Natural killer cell (primary cell): ENCODE results near the gene TMBIM4. TPM values are rescaled to one million over a fixed set of nuclear protein-coding genes. Genes with fewer than 3 reads are reported as not detected.
"Not testable (repeated sequence)": the region's sequence is repeated elsewhere in the genome, so short reads cannot be mapped to it uniquely, and the experiment has no call there.

Experiments
- ATAC-seq, 3 donors: fragments of 150-1000 bp in 2 of 3; fragments of 200-7000 bp in 1 of 3; cut with Tn5 transposase; 1 replicate in 1 of 3; 2 replicates in 2 of 3; pipeline ENCODE4 v1.10.0; 2021; ENCODE audit warnings: mild to moderate bottlenecking in 2 of 3, moderate library complexity in 2 of 3
- DNase-seq, 2 donors: peaks; one replicate each; pipeline versions ENCODE4 v3.0.0 to v3.0.0-alpha.2; 2013 to 2021; ENCODE audit warnings: mixed read lengths in 1 of 2
- H3K27ac ChIP-seq: one replicate; pipeline ENCODE4 v1.5.1; 2013; ENCODE audit warnings: mild to moderate bottlenecking, low read length
- H3K27me3 ChIP-seq: one replicate; pipeline ENCODE4 v1.6.1; 2013; ENCODE audit warnings: low read length; ENCODE audit not compliant: control insufficient read depth, insufficient read depth
- H3K36me3 ChIP-seq: one replicate; pipeline ENCODE4 v1.6.1; 2013; ENCODE audit warnings: low read length; ENCODE audit not compliant: control insufficient read depth, insufficient read depth
- H3K4me1 ChIP-seq: one replicate; pipeline ENCODE4 v1.6.1; 2013; ENCODE audit warnings: low read length; ENCODE audit not compliant: control insufficient read depth, insufficient read depth
- H3K4me3 ChIP-seq: one replicate; pipeline ENCODE4 v1.5.1; 2013; ENCODE audit warnings: low read length
- H3K9me3 ChIP-seq: one replicate; pipeline ENCODE4 v1.6.1; 2013; ENCODE audit warnings: low read length; ENCODE audit not compliant: control insufficient read depth, insufficient read depth
- H3K27ac Mint-ChIP-seq, 2 donors: one replicate each; pipeline ENCODE4 v1.8.0; 2022; ENCODE audit warnings: mild to moderate bottlenecking in 2 of 2, mixed read lengths in 2 of 2, moderate library complexity in 1 of 2
- H3K27me3 Mint-ChIP-seq, 2 donors: one replicate each; pipeline ENCODE4 v1.8.0; 2022; ENCODE audit warnings: low read depth in 2 of 2, mixed read lengths in 2 of 2
- H3K36me3 Mint-ChIP-seq: one replicate; pipeline ENCODE4 v1.8.0; 2022; ENCODE audit warnings: mixed read lengths
- H3K4me1 Mint-ChIP-seq, 2 donors: one replicate each; pipeline ENCODE4 v1.8.0; 2022; ENCODE audit warnings: mixed read lengths in 2 of 2
- H3K4me3 Mint-ChIP-seq: one replicate; pipeline ENCODE4 v1.8.0; 2022; ENCODE audit warnings: mild to moderate bottlenecking, moderate library complexity, mixed read lengths
- H3K9me3 Mint-ChIP-seq, 2 donors: one replicate each; pipeline ENCODE4 v1.8.0; 2022; ENCODE audit warnings: mixed read lengths in 2 of 2
- WGBS: methylation state at CpG from one replicate; pipeline ENCODE4 v1.1.7; 2013; ENCODE audit warnings: missing lambda C conversion rate; ENCODE audit not compliant: insufficient coverage; 5-methylcytosine and 5-hydroxymethylcytosine counted together
- intact Hi-C: fragments of 100-400 bp; cut with micrococcal nuclease; formaldehyde crosslinking; loops from one replicate; pipeline ENCODE4 v1.14.2; 2022
- total RNA-seq, 4 donors: library from RNA; stranded (reverse); fragments of 120-200 nt in 1 of 4; gene quantifications; one replicate each; pipeline versions ENCODE4 v1.2.3 to v1.2.4, GENCODE V29; 2013 to 2022
- TF ChIP-seq, protein P1 (sequence below): fragments of 200-600 bp; IDR thresholded peaks from one replicate; pipeline ENCODE4 v1.8.0; 2022; ENCODE audit warnings: antibody characterized with exemption

The TMBIM4 gene
- total RNA-seq, 3 donors from 2014 or later (not counting 1 experiment from before 2014, with no cell fraction given), result 46.6 to 72.0 (median 63.2) TPM

DNA sequence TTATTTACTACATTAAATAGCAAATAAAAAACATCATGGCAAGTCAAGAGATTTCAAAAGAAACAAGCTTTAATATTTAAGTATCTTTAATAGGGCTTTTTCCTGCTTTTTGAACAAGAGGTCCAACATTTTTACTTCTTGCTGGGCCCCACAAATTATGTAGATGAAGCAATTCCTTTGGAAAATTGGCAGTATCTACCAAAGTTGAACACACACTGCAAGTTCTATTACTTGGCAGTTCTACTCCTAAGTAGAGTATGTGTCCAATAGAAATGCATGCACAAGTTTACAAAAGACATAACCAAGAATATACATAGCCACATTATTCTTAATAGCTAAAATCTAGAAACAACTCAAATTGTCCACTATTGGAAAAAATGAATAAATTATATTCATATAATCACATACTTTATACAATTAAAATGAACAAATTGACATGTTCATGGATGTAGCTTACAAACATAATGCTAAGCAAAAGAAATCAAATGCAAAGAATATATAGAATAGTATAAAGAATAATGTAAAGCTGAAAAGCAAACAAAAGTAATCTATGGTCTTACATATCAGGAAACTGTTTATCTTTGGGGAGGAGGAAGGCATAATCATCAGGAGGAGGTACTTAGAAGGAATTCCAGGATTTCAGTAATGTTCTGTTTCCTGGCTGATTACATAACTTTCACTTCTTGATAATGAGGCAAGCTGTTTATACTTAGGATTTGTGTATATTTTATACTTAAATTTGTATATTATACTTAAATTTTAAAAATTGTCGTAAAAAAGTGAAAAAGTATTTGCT lies 6.5 kb upstream of the TMBIM4 start:
- intact Hi-C loops, result no loop called here
- TF ChIP-seq, protein P1, sequence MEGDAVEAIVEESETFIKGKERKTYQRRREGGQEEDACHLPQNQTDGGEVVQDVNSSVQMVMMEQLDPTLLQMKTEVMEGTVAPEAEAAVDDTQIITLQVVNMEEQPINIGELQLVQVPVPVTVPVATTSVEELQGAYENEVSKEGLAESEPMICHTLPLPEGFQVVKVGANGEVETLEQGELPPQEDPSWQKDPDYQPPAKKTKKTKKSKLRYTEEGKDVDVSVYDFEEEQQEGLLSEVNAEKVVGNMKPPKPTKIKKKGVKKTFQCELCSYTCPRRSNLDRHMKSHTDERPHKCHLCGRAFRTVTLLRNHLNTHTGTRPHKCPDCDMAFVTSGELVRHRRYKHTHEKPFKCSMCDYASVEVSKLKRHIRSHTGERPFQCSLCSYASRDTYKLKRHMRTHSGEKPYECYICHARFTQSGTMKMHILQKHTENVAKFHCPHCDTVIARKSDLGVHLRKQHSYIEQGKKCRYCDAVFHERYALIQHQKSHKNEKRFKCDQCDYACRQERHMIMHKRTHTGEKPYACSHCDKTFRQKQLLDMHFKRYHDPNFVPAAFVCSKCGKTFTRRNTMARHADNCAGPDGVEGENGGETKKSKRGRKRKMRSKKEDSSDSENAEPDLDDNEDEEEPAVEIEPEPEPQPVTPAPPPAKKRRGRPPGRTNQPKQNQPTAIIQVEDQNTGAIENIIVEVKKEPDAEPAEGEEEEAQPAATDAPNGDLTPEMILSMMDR, result no peak
- DNase-seq (no peak), ATAC-seq (no peak)
- Histone ChIP-seq H3K4me1 (no peaks in the 10 kb centered on the region), H3K9me3 (no peaks in the 10 kb centered on the region), H3K4me3 (no peak overlapping the region), H3K27me3 (no peaks in the 10 kb centered on the region), H3K36me3 (no peaks in the 10 kb centered on the region), H3K27ac (no peak overlapping the region)
- Mint-ChIP-seq H3K4me3 (no peak overlapping the region), H3K36me3 (no peaks in the 10 kb centered on the region), H3K27me3 (peaks cover 15 to 26% of the 10 kb centered on the region in 2 donors), H3K4me1 (no peaks in the 10 kb centered on the region), H3K27ac (no peak overlapping the region), H3K9me3 (no peaks in the 10 kb centered on the region)
- WGBS, result no CpG with 5 or more reads among the region's 1 CpG

DNA sequence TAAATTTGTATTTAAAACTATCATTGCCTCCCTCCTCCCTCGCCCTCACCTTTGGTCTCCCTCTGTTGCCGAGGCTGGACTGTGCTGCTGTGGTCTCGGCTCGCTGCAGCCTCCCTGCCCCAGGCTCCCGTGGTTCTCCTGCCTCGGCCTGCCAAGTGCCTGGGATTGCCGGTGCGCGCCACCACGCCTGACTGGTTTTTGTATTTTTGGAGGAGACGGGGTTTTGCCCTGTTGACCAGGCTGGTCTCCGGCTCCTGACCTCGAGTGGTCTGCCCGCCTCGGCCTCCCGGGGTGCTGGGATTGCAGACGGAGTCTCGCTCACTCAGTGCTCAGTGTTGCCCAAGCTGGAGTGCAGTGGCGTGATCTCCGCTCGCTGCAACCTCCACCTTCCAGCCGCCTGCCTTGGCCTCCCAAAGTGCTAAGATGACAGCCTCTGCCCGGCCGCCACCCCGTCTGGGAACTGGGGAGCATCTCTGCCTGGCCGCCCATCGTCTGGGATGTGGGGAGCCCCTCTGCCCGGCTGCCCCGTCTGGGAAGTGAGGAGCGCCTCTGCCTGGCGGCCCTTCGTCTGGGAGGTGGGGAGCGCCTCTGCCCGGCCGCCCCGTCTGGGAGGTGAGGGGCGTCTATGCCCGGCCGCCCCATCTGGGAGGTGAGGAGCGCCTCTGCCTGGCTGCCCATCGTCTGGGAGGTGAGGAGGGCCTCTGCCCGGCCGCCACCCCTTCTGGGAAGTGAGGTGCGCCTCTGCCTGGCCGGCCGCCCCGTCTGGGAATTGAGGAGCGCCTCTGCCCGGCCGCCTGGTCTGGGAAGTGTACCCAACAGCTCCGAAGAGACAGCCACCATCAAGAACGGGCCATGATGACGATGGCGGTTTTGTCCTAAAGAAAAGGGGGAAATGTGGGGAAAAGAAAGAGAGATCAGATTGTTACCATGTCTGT lies 4.9 kb upstream of the TMBIM4 start:
- H3K27me3 Mint-ChIP-seq, result peaks cover 15 to 26% of the 10 kb centered on the region in 2 donors
- H3K36me3 Mint-ChIP-seq, DNase-seq, H3K9me3 Mint-ChIP-seq, H3K27me3 ChIP-seq, H3K4me3 ChIP-seq, H3K4me1 Mint-ChIP-seq, H3K27ac ChIP-seq, intact Hi-C loops, H3K36me3 ChIP-seq, H3K4me1 ChIP-seq, ATAC-seq, H3K9me3 ChIP-seq, H3K27ac Mint-ChIP-seq, H3K4me3 Mint-ChIP-seq: not testable (repeated sequence)
- WGBS, result 96% methylated on average over 53 of the region's 54 CpGs

DNA sequence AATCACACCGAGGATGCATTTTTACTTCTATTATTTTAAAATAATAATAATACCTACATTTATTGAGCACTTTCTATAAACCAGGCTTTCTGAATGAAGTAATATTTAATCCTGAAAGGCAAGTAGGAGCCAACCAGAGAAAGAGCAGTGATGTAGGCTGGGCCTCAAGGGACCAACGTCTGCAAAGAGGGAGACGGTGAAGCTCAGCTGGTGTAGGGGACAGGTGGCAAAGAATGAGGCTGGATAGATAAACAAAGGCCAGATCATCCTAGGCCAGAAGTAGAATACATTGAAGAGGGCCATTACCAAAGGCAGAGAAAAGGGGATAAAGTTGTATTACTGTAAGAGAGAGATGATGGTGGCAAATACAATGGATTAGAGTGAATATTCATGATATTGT lies 810 bp upstream of the TMBIM4 start:
- peak overlapping the region; percentile 98 to 99 for H3K27ac Mint-ChIP-seq
- Histone ChIP-seq H3K27ac (peak overlapping the region; percentile 98), H3K36me3 (peaks cover 5% of the 10 kb centered on the region), H3K4me1 (peaks cover 15% of the 10 kb centered on the region), H3K4me3 (peak overlapping the region; percentile 82), H3K27me3 (no peaks in the 10 kb centered on the region), H3K9me3 (no peaks in the 10 kb centered on the region)
- H3K9me3 Mint-ChIP-seq, result no peaks in the 10 kb centered on the region
- peaks cover 0 to 2% of the 10 kb centered on the region in 2 donors for H3K27me3 Mint-ChIP-seq
- H3K4me1 Mint-ChIP-seq, result peaks cover 34 to 43% of the 10 kb centered on the region in 2 donors
- 88% methylated on average over 2 of the region's 3 CpGs for WGBS
- intact Hi-C loops, result no loop called here
- H3K4me3 Mint-ChIP-seq, result peak overlapping the region; percentile 98
- DNase-seq (no peak), ATAC-seq (no peak)
- TF ChIP-seq, protein P1, result no peak
- no peaks in the 10 kb centered on the region for H3K36me3 Mint-ChIP-seq

DNA sequence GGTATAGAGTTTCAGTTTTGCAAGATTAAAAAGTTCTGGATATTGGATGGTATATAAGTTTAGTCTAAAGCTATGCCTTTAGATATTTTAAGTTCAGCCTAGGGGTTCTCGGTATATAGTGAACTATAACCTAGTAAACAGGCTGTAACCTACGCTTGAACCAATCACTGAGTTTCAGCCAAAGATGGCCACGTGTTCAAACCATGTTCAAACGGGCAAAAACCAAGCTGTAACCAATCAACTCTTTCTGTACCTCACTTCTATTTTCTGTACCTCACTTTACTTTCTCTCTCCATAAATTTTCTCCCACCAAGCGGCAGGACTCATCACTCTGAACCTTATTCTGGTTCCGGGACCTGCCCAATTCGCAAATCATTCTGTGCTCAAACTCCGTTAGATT lies 1.4 kb downstream of the TMBIM4 start:
- TF ChIP-seq, protein P1, result no peak
- H3K9me3 ChIP-seq, result no peaks in the 10 kb centered on the region
- H3K27ac ChIP-seq, result peak overlapping the region; percentile 98
- H3K4me3 Mint-ChIP-seq, result peak overlapping the region; percentile 98
- peaks cover 0 to 2% of the 10 kb centered on the region in 2 donors for H3K9me3 Mint-ChIP-seq
- H3K27me3 ChIP-seq, result no peaks in the 10 kb centered on the region
- peaks cover 55 to 64% of the 10 kb centered on the region in 2 donors for H3K4me1 Mint-ChIP-seq
- peaks cover 5% of the 10 kb centered on the region for H3K36me3 ChIP-seq
- peaks cover 6% of the 10 kb centered on the region for H3K36me3 Mint-ChIP-seq
- H3K4me1 ChIP-seq, result peaks cover 16% of the 10 kb centered on the region
- ATAC-seq, result no peak
- peak overlapping the region; percentile 82 for H3K4me3 ChIP-seq
- 80% methylated on average over 8 of the region's 8 CpGs for WGBS
- H3K27ac Mint-ChIP-seq, result peak overlapping the region; percentile 98 to 99
- peak in 1 of 2 donors; percentile 11 for DNase-seq
- intact Hi-C loops, result loop anchor here (2.0 kb wide), 4 partner anchors 20 to 134 kb away; partner anchors contain the start of genes HELB, IRAK3 and LLPH
- H3K27me3 Mint-ChIP-seq, result no peaks in the 10 kb centered on the region
